Islet of Langerhans (tissue), 1 donor: ENCODE measurements around the gene VAT1L.

Experiments used
- FAIRE-seq: peaks from one replicate; lab custom pipeline; 2011; peaks lifted over from hg19 to GRCh38; lab: Jason Lieb, UNC

Gene VAT1L

GRCh38 chr16:77836801-77837200, 48.4 kb downstream of the VAT1L start:
- no peak for FAIRE-seq

GRCh38 chr16:77838597-77839255, 50.4 kb downstream of the VAT1L start:
- no peak for FAIRE-seq

GRCh38 chr16:77840093-77840492, 51.7 kb downstream of the VAT1L start:
- no peak for FAIRE-seq

GRCh38 chr16:77840673-77841501, 52.5 kb downstream of the VAT1L start:
- FAIRE-seq: no peak

GRCh38 chr16:77841502-77841763, 53.1 kb downstream of the VAT1L start:
- no peak for FAIRE-seq

GRCh38 chr16:77842468-77842867, 54.1 kb downstream of the VAT1L start:
- FAIRE-seq: no peak

GRCh38 chr16:77843405-77843804, 55.0 kb downstream of the VAT1L start:
- no peak for FAIRE-seq

GRCh38 chr16:77844801-77845200, 56.4 kb downstream of the VAT1L start:
- FAIRE-seq: no peak

GRCh38 chr16:77849646-77850258, 61.4 kb downstream of the VAT1L start:
- FAIRE-seq: no peak

- no peak for FAIRE-seq
Measured at GRCh38 chr16:77850636-77851333, 62.4 kb downstream of the VAT1L start.

GRCh38 chr16:77853161-77853560, 64.8 kb downstream of the VAT1L start:
- no peak for FAIRE-seq

- no peak for FAIRE-seq
Measured at GRCh38 chr16:77856438-77857160, 68.2 kb downstream of the VAT1L start.

- no peak for FAIRE-seq
Measured at GRCh38 chr16:77858060-77858459, 69.7 kb downstream of the VAT1L start.

GRCh38 chr16:77859493-77860232, 71.3 kb downstream of the VAT1L start:
- no peak for FAIRE-seq

GRCh38 chr16:77860953-77861352, 72.6 kb downstream of the VAT1L start:
- no peak for FAIRE-seq

GRCh38 chr16:77863250-77863649, 74.9 kb downstream of the VAT1L start:
- FAIRE-seq: no peak

- no peak for FAIRE-seq
Measured at GRCh38 chr16:77866752-77867151, 78.4 kb downstream of the VAT1L start.

GRCh38 chr16:77868052-77868451, 79.7 kb downstream of the VAT1L start:
- peak; percentile 45 for FAIRE-seq

- no peak for FAIRE-seq
Measured at GRCh38 chr16:77868478-77868877, 80.1 kb downstream of the VAT1L start.

GRCh38 chr16:77869997-77870813, 81.8 kb downstream of the VAT1L start:
- no peak for FAIRE-seq

GRCh38 chr16:77871932-77872331, 83.6 kb downstream of the VAT1L start:
- no peak for FAIRE-seq
